Large intestine (tissue), 1 donor: ENCODE results near the gene SNX15. TPM values are rescaled to one million over a fixed set of nuclear protein-coding genes. Genes with fewer than 3 reads are reported as not detected.

Experiments
- polyA plus RNA-seq: library from polyadenylated mRNA; unstranded; fragments of 120-200 nt; gene quantifications from one replicate; pipeline ENCODE4 v1.2.1, GENCODE V29; 2013

Gene SNX15
- polyA plus RNA-seq, 1 donor, result 37.7 TPM

Other genes with a start within 250 kb of the SNX15 start
- gene SF1, start 248.9 kb upstream of the SNX15 start, polyA plus RNA-seq, result 360 TPM
- 13.5 TPM for gene MAP4K2, start 224.2 kb upstream of the SNX15 start, polyA plus RNA-seq
- 29.0 TPM for gene MEN1, start 216.9 kb upstream of the SNX15 start, polyA plus RNA-seq
- gene CDC42BPG, start 182.8 kb upstream of the SNX15 start, polyA plus RNA-seq, result 5.5 TPM
- 94.8 TPM for gene EHD1, start 148.8 kb upstream of the SNX15 start, polyA plus RNA-seq
- 18.4 TPM for gene ATG2A, start 110.2 kb upstream of the SNX15 start, polyA plus RNA-seq
- 11.6 TPM for gene PPP2R5B, start 102.8 kb upstream of the SNX15 start, polyA plus RNA-seq
- gene GPHA2, start 91.5 kb upstream of the SNX15 start, polyA plus RNA-seq, result 0.24 TPM
- gene MAJIN, start 55.3 kb upstream of the SNX15 start, polyA plus RNA-seq, result 0.09 TPM
- gene BATF2, start 30.5 kb upstream of the SNX15 start, polyA plus RNA-seq, result 15.7 TPM
- 83.3 TPM for gene ARL2, start 13.3 kb upstream of the SNX15 start, polyA plus RNA-seq
- 8.9 TPM for gene SAC3D1, start 13.8 kb downstream of the SNX15 start, polyA plus RNA-seq
- gene NAALADL1, start 31.1 kb downstream of the SNX15 start, polyA plus RNA-seq, result 8.9 TPM
- 11.3 TPM for gene CDCA5, start 56.6 kb downstream of the SNX15 start, polyA plus RNA-seq
- 35.8 TPM for gene ZFPL1, start 56.8 kb downstream of the SNX15 start, polyA plus RNA-seq
- 102 TPM for gene VPS51, start 68.8 kb downstream of the SNX15 start, polyA plus RNA-seq
- gene TM7SF2, start 84.4 kb downstream of the SNX15 start, polyA plus RNA-seq, result 56.4 TPM
- gene ZNHIT2, start 90.3 kb downstream of the SNX15 start, polyA plus RNA-seq, result 6.4 TPM
- 1,012 TPM for gene FAU, start 94.7 kb downstream of the SNX15 start, polyA plus RNA-seq
- gene MRPL49, start 94.9 kb downstream of the SNX15 start, polyA plus RNA-seq, result 35.1 TPM
- 37.9 TPM for gene SYVN1, start 107.1 kb downstream of the SNX15 start, polyA plus RNA-seq
- not detected for gene SPDYC, start 142.8 kb downstream of the SNX15 start, polyA plus RNA-seq
- gene CAPN1, start 154.5 kb downstream of the SNX15 start, polyA plus RNA-seq, result 106 TPM
- gene POLA2, start 234.5 kb downstream of the SNX15 start, polyA plus RNA-seq, result 13.6 TPM